ENCODE results near the gene CNPY4.

CNPY4 gene

GRCh38 chr7:100148559-100149328 is 29.3 kb downstream of the CNPY4 start, which contains the start of gene LAMTOR4:
TSS of gene LAMTOR4 (plus strand) at chr7:100148918. CDS start at chr7:100148973, 55 bp downstream.
- DNase-seq (ENCODE audit: low read depth in 3 of 3) = peak; percentile 92 to 98 (median 97)

DNA sequence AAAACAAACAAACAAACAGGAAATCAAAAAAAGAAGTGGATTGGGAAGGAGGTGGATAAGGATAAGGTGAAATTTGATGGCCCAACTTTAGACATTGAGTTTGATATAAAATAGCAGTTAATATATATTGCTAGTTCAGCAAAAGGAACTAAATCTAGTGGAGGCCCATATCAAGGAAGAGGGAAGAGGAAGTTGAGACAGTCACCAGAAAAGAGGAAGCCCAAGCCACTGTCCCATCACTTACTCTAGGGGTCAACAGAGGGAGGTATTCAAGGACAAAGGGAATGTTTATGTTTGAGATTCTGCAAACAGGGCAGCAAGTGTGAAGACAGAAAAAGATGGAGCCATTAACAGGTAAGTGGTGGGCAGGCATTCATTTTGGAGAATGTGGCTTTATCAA is 33.0 kb downstream of the CNPY4 start:
- DNase-seq (ENCODE audit: low read depth in 3 of 3) = no peak

- no peak for DNase-seq (ENCODE audit: low read depth in 3 of 3)
Observed at GRCh38 chr7:100152937-100153666, 33.7 kb downstream of the CNPY4 start.

- no peak for DNase-seq (ENCODE audit: low read depth in 3 of 3)
Observed at GRCh38 chr7:100153708-100154535, 34.5 kb downstream of the CNPY4 start.

DNA sequence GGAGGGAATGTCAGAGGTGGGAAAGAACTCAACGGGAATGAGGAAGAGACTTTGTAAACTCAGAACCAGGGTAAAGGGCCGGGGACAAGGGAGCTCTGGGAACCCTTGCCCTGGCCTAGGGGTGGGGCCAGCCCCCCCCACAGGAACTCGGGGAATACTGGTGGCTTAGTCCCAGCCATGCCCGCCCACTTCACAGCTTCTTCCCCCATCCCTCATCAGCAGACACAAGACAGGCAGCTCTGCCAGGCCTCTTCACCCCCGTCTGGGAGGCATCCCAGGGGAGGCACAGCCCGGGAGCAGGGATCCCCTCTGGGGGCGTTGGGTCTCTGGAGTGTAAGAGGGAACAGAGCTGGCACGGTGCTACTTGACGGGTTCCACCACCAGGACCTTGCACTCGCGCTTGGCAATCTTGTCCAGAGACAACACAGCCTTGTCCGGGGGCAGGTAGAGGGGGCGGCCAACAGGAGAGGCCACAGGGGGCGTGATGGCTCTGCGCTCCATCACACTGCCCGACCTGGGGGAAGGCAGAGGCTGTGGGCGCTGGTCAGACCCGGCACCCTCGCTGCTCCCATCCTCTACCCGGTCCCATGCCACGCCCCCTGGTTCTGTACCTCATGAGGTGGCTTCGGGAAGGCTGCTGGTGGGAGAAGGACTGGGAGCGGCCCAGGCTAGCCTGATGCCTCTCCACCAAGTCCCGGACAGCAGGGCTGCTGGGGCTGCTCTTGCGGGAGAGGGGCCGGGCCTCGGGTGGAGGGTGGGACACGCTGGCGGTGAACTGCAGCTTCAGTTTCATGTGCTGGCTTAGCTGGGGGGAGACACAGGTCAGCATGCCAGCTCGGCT is 35.4 kb downstream of the CNPY4 start:
- no peak for DNase-seq (ENCODE audit: low read depth in 3 of 3)

GRCh38 chr7:100155553-100156317 is 36.3 kb downstream of the CNPY4 start:
- no peak for DNase-seq (ENCODE audit: low read depth in 3 of 3)

DNA sequence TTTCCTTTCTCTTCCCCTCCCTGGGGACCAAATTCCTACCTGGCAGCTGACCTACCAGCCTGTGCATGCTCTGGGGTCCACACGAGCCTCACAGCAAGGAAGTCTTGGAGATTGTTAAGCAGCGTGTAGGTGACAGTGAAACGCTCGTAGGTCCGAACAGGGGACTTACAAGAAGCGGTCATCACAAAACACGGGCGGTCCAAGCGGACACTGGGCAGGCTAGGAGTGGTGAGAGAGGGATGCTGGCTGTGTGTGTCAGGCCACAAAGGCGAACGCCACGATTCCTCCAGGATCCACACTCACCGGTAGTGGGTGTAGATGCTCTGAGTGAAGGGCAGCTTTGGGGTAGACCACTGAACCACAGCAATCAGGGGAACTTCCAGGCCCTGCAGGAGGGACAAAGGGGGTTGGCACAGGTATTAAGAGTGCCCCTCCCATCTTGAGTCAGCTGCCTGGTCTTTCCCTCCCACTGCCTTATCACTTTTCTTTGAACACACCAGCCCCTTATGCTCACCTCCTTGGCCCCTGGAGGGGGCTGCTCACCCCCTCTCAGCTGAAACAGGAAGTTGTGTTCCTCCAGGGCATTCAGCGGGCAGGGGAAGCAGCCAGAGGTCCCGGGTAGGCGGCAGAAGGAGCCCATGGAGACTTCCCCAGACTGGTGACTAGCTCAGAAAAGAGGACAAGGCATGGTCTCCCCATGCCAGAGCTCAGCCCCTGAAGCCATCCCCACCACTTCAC is 37.1 kb downstream of the CNPY4 start:
- DNase-seq (ENCODE audit: low read depth in 3 of 3) = no peak

GRCh38 chr7:100157069-100157333 is 37.6 kb downstream of the CNPY4 start:
- no peak for DNase-seq (ENCODE audit: low read depth in 3 of 3)

- no peak for DNase-seq (ENCODE audit: low read depth in 3 of 3)
Observed at GRCh38 chr7:100157334-100158228, 38.1 kb downstream of the CNPY4 start.

DNA sequence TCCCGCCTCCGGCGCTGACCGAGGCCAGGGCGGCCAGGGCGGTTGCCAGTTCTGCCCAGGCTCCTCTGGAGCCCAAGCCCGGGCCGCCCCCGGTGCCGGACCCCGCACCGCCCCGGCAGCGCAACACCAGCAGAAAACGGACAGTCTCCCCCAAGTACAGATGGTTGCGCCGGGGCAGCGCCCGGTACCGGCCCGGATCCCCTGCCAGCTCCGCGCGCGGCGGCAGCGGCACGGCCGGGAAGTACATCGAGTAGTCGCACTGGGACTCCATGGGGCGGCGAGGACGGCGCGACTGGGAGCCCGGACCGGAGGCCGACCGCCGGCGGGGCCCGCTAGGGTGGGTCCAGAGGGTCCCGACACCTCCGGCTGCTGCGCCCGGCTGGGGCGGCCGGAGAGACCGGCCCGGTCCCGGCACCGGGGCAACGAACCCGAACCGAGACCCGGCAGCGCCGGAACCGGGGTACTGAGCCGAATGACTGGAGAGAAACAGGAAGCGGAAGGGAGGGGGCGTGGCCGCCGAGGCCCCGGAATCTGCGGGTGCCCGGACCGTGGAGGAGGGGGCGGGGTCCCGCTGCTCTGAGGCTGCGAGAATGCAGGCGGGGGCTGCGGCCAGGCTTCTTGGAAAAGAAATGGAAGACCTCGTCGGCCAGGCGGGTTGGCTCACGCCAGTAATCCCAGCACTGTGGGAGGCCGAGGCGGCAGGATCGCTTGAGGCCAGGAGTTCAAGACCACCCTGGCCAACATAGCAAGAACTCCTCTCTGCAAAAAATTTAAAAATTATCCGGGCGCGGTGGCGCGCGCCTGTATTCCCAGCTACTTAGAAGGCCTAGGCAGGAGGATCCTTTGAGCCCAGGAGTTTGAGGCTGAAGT is 39.0 kb downstream of the CNPY4 start, which contains the start of gene TRAPPC14:
Gene TRAPPC14 (minus strand): TSS at position 495 of the 870 bp plus-strand sequence. CDS start 224 bp downstream, at position 271.
- peak; percentile 88 to 96 (median 91) for DNase-seq (ENCODE audit: low read depth in 3 of 3)

DNA sequence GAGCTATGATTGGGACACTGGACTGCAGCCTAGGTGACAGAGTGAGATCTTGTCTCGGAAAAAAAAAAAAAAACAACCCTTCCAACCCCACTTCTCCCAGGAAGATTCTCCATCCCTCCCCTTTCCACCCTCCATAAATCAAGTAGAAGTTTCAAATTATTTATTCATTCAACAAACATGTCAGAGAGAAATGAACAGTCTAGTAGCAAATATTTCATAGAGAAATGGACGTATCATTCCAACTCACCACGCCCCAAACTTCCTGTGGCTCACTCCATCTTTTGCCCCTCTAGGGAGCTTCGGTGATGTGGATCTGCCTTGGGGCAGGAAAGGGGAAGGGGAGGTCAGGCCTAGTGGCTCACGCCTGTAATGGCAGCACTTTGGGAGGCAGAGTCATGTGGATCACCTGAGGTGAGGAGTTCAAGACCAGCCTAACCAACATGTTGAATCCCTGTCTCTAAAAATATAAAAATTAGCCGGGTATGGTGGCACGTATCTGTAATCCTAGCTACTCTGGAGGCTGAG is 39.7 kb downstream of the CNPY4 start:
- DNase-seq (ENCODE audit: low read depth in 3 of 3) = no peak

DNA sequence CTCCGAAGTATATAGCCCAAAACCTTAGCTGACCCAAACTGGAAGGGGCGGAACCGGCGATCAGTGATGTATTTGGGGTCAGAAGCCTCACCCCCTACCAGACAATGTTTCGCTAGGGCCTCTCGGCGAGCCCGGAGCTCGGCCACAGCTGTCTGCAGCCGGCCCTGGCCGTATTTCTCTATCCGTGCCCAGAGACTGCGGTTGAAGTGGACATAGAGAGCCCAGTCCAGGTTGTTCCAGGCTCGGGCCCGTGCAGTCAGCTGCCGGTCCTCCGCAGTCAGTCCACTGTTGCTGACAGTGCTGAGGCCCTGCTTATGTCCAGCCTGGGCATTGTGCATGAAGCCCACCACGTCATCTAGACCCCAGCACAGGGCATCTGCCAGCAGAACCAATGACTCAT is 40.6 kb downstream of the CNPY4 start:
- DNase-seq (ENCODE audit: low read depth in 3 of 3) = no peak

DNA sequence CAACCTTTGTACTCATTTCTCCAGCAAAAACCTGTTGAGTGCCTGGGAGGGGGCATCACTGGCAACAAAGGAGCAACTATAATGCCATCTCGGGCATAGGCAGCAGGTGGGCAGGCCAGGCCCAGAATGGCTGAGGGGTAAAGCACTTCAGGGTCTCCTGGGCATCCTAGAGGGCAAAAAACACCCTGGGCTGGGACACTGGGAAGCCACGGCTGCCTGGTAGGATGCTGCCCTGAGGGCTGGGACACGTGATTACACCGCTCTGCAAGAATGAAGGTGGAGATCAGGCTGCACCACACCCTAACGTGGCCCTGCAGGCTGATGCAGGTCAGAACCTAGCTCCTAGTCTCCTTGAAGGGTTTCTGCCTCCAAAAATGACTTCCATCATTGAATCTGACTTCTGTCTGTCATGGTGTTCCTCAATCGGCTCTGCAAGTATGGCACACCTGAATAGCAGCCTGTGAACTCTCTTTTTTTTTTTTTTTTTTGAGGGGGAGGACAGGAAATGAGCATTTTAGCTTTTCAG is 43.6 kb downstream of the CNPY4 start:
- DNase-seq (ENCODE audit: low read depth in 3 of 3) = no peak

DNA sequence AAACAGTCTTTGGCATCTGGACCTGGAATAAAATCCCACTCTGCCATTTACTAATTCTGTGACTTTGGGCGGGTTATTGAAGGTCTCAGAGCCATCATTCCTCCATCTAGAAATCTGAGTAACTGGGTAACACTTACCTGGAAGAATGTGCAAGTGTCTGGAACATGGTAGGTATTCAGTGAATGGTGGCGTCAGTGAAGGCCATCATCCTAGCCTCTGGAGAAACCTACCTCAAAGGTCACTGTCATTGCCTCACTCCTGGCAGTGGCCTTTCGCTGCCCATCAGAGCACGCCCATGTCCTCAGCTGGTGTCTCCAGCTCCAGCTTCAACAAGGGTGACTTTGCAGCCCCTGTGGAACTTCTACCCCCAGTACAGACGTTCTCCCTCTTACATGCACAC is 44.4 kb downstream of the CNPY4 start:
- no peak for DNase-seq (ENCODE audit: low read depth in 3 of 3)

GRCh38 chr7:100166317-100166940 is 47.0 kb downstream of the CNPY4 start:
- no peak for DNase-seq (ENCODE audit: low read depth in 3 of 3)

- no peak for DNase-seq (ENCODE audit: low read depth in 3 of 3)
Observed at GRCh38 chr7:100166970-100167911, 47.8 kb downstream of the CNPY4 start.

Measured in stimulated activated CD4-positive, alpha-beta T cell treated with anti-CD3 and anti-CD28 coated beads, TNF-alpha, amount 100 ng/mL, for 24 hours (primary cell).